Inferior parietal cortex (tissue), 1 donor: ENCODE data around the gene AGO1.
"Not testable (repeated sequence)": the region's sequence is repeated elsewhere in the genome, so short reads cannot be mapped to it uniquely, and the experiment has no call there.

Experiments used
- DNase-seq: peaks from one replicate; pipeline ENCODE4 v3.0.0-alpha.2; 2016; ENCODE audit errors: extremely low spot score

AGO1 gene

GRCh38 chr1:35972631-35973030, 89.6 kb downstream of the AGO1 start:
- not testable (repeated sequence) for DNase-seq

DNA sequence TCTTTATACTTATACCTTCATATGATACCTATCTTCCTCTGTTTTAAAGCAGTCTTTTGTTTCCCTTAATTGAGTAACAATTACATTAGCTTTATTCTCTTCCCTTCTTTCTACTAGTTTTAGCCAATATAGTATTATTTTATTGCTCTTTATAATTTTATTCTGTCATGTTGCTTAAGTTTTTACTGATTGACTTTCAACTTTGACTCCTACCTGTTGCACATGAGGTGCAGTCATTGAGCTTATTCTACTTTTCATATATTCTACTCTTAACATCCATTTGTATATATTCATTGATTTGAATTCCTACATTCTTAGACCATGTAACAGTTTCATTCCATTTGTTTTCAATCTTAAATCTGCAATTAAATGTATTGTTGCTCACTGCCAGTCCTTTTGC, 97.1 kb downstream of the AGO1 start:
- DNase-seq = no peak
